Body of pancreas (tissue), 4 donors: ENCODE measurements around the gene TBC1D20.

ENCODE experiments used
- POLR2A ChIP-seq, 3 donors: fragments of 450-650 bp; IDR thresholded peaks; one replicate each; pipeline ENCODE4 v1.6.1; 2016; ENCODE audit warnings: antibody characterized with exemption in 3 of 3, mild to moderate bottlenecking in 2 of 3
- TF ChIP-seq, protein P1 (sequence below), 7 experiments: fragments of 450-650 bp in 4 of 7; fragments of 200-600 bp in 3 of 7; sonication (generic) in 3 of 7; IDR thresholded peaks; one replicate each; pipeline ENCODE4 v1.5.1; 2016 to 2019; ENCODE audit warnings: antibody characterized with exemption in 7 of 7

DNA sequence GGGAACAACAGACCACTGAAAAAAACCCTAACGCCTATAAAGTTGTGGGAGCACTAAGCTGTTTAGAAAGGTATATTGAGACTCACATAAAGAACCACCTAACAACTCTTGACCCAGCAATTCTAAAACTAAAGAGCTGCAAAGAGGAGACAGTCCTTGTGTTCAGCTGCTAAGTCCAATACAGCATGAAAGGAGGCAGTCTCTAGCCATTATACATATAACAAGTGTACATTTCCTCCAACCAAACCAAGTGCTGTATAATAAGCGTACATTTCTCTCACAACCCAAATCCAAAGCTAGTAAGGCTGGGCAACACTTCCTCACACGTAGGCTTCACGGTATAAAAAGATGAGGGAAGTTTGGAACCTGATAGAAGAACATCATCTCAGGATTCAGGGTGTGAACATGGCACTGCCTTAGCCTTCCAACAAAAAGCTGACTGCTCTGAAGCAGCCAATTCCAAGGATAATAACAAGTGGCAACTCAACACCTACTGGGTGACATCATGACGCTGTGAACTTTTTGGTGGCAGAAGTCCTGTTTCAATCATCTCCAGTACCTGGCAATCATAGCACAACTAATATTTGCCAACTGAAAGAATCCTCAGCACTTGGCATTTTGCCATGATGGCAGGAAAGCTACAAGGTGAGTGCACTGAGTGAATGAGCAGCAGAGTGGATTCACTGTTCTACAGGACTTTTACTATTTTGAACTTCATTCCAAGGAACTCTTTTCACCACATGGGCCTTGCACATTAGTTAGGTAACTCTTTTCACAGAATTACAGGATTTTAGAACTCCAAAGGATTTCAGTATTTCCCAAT, 16.6 kb downstream of the TBC1D20 start:
- no peak for TF ChIP-seq POLR2A (IDR thresholded peaks at IDR 0.05)
- TF ChIP-seq, protein P1, sequence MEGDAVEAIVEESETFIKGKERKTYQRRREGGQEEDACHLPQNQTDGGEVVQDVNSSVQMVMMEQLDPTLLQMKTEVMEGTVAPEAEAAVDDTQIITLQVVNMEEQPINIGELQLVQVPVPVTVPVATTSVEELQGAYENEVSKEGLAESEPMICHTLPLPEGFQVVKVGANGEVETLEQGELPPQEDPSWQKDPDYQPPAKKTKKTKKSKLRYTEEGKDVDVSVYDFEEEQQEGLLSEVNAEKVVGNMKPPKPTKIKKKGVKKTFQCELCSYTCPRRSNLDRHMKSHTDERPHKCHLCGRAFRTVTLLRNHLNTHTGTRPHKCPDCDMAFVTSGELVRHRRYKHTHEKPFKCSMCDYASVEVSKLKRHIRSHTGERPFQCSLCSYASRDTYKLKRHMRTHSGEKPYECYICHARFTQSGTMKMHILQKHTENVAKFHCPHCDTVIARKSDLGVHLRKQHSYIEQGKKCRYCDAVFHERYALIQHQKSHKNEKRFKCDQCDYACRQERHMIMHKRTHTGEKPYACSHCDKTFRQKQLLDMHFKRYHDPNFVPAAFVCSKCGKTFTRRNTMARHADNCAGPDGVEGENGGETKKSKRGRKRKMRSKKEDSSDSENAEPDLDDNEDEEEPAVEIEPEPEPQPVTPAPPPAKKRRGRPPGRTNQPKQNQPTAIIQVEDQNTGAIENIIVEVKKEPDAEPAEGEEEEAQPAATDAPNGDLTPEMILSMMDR (IDR thresholded peaks at IDR 0.05): no peak
